Right cardiac atrium (tissue), 5 donors: ENCODE measurements around the gene CTNND2. TPM values are rescaled to one million over a fixed set of nuclear protein-coding genes. Genes with fewer than 3 reads are reported as not detected.
A peak's percentile ranks its signal among the peaks of the same experiment; 100 is the strongest.

Source experiments
- ATAC-seq, 2 donors: fragments of 200-7000 bp; cut with Tn5 transposase; one replicate each; pipeline versions ENCODE4 v1.8.0 to v1.9.1; 2020; ENCODE audit warnings: moderate library complexity in 2 of 2, mild to moderate bottlenecking in 1 of 2
- DNase-seq, 3 donors: peaks; one replicate each; pipeline ENCODE4 v3.0.0-alpha.2; 2020
- H3K27ac ChIP-seq: one replicate; pipeline ENCODE4 v1.5.1; 2013; ENCODE audit warnings: mild to moderate bottlenecking, low read length, control low read depth, moderate library complexity
- H3K27me3 ChIP-seq: one replicate; pipeline ENCODE4 v1.6.1; 2013; ENCODE audit not compliant: control insufficient read depth, insufficient read depth
- H3K4me1 ChIP-seq: one replicate; pipeline ENCODE4 v1.6.1; 2013; ENCODE audit warnings: low read length; ENCODE audit not compliant: control insufficient read depth, insufficient read depth
- H3K4me3 ChIP-seq: one replicate; pipeline ENCODE4 v1.5.1; 2013; ENCODE audit warnings: low read length, control low read depth
- H3K9me3 ChIP-seq: one replicate; pipeline ENCODE4 v1.6.1; 2013; ENCODE audit warnings: low read length; ENCODE audit not compliant: control insufficient read depth
- WGBS: extraction: QIAGEN DNeasy Blood & Tissue Kit; methylation state at CpG from one replicate; pipeline ENCODE4 v1.1.7; 2013; 5-methylcytosine and 5-hydroxymethylcytosine counted together
- intact Hi-C, 4 donors: fragments of 100-400 bp; cut with DNase I; formaldehyde crosslinking; loops; one replicate each; pipeline versions ENCODE4 v1.11.0 to v1.14.0; 2022 to 2023
- polyA plus RNA-seq: library from polyadenylated mRNA; stranded (reverse); fragments of 200-250 nt; gene quantifications from one replicate; pipeline ENCODE4 v1.2.3, GENCODE V29; 2013
- total RNA-seq, 4 donors: library from RNA; stranded (reverse); fragmentation: NEBNext Ultra II Directional; extraction: Animal tissue kit (Norgen Biotek cat#: 25700); gene quantifications; one replicate each; pipeline ENCODE4 v1.2.1, GENCODE V29; 2021
- donor health status: healthy with polysubstance abuse.
- donor health status: DM: no; HTN: yes; CAD: no.
- donor health status: DM: no; HTN: no; CAD: no.
- donor health status: DM: no; HTN: yes; CAD: no; lungs with severe emphysema.
- donor health status: DM: yes; HTN: yes; CAD: no.

The CTNND2 gene
- total and polyA plus RNA-seq, 5 donors: 2.6 to 14.0 (median 4.8) TPM

GRCh38 chr5:11164531-11165294, 739.5 kb downstream of the CTNND2 start:
- WGBS: 75% methylated on average over 6 of the region's 6 CpGs
- Histone ChIP-seq H3K27ac (no peak overlapping the region), H3K9me3 (no peaks in the 10 kb centered on the region), H3K4me3 (no peak overlapping the region), H3K4me1 (no peaks in the 10 kb centered on the region), H3K27me3 (no peaks in the 10 kb centered on the region)
- ATAC-seq (no peak), DNase-seq (no peak)
- intact Hi-C loops: no loop called here

- intact Hi-C loops: no loop called here
- H3K27ac ChIP-seq: no peak overlapping the region
- no peaks in the 10 kb centered on the region for H3K4me1 ChIP-seq
- ATAC-seq (no peak), DNase-seq (no peak)
- 84% methylated on average over 3 of the region's 3 CpGs for WGBS
- H3K27me3 ChIP-seq: no peaks in the 10 kb centered on the region
- H3K9me3 ChIP-seq: peaks cover 2% of the 10 kb centered on the region
- H3K4me3 ChIP-seq: no peak overlapping the region
These were observed 747.1 kb downstream of the CTNND2 start for GRCh38 chr5:11157132-11157531.

GRCh38 chr5:11153670-11154382, 750.4 kb downstream of the CTNND2 start:
- H3K4me3 ChIP-seq: no peak overlapping the region
- WGBS: 38% methylated on average over 12 of the region's 12 CpGs
- peak overlapping the region; percentile 25 for H3K27ac ChIP-seq
- ATAC-seq (peak; percentile 43 to 72), DNase-seq (no peak)
- intact Hi-C loops: no loop called here
- H3K27me3 ChIP-seq: no peaks in the 10 kb centered on the region
- peaks cover 4% of the 10 kb centered on the region for H3K9me3 ChIP-seq
- no peaks in the 10 kb centered on the region for H3K4me1 ChIP-seq

- no peaks in the 10 kb centered on the region for H3K27me3 ChIP-seq
- 85% methylated on average over 8 of the region's 8 CpGs for WGBS
- H3K4me3 ChIP-seq: no peak overlapping the region
- DNase-seq (no peak), ATAC-seq (no peak)
- no peaks in the 10 kb centered on the region for H3K4me1 ChIP-seq
- H3K27ac ChIP-seq: no peak overlapping the region
- intact Hi-C loops: no loop called here
- H3K9me3 ChIP-seq: peaks cover 2% of the 10 kb centered on the region
These were observed 751.9 kb downstream of the CTNND2 start for GRCh38 chr5:11152368-11152767.

GRCh38 chr5:11150976-11151375, 753.3 kb downstream of the CTNND2 start:
- WGBS: 81% methylated on average over 5 of the region's 5 CpGs
- no peak overlapping the region for H3K4me3 ChIP-seq
- no peak overlapping the region for H3K27ac ChIP-seq
- intact Hi-C loops: no loop called here
- DNase-seq (no peak), ATAC-seq (no peak)
- no peaks in the 10 kb centered on the region for H3K4me1 ChIP-seq
- no peaks in the 10 kb centered on the region for H3K27me3 ChIP-seq
- peaks cover 2% of the 10 kb centered on the region for H3K9me3 ChIP-seq

GRCh38 chr5:11148810-11149539, 755.3 kb downstream of the CTNND2 start:
- peaks cover 2% of the 10 kb centered on the region for H3K9me3 ChIP-seq
- no peaks in the 10 kb centered on the region for H3K27me3 ChIP-seq
- intact Hi-C loops: no loop called here
- no peak for DNase-seq
- H3K27ac ChIP-seq: no peak overlapping the region
- H3K4me1 ChIP-seq: no peaks in the 10 kb centered on the region
- no peak overlapping the region for H3K4me3 ChIP-seq
- ATAC-seq: no peak
- WGBS: 78% methylated on average over 14 of the region's 14 CpGs

GRCh38 chr5:11146171-11146570, 758.1 kb downstream of the CTNND2 start:
- 52% methylated on average over 4 of the region's 4 CpGs for WGBS

GRCh38 chr5:11143456-11144267, 760.6 kb downstream of the CTNND2 start:
- no peaks in the 10 kb centered on the region for H3K4me1 ChIP-seq
- DNase-seq (no peak), ATAC-seq (no peak)
- intact Hi-C loops: no loop called here
- WGBS: 42% methylated on average over 3 of the region's 3 CpGs
- no peak overlapping the region for H3K27ac ChIP-seq
- H3K27me3 ChIP-seq: no peaks in the 10 kb centered on the region
- no peaks in the 10 kb centered on the region for H3K9me3 ChIP-seq
- no peak overlapping the region for H3K4me3 ChIP-seq

More at GRCh38 chr5:11146171-11146570, 758.1 kb downstream of the CTNND2 start:
- DNase-seq (no peak), ATAC-seq (no peak)
- Histone ChIP-seq H3K27me3 (no peaks in the 10 kb centered on the region), H3K9me3 (peaks cover 2% of the 10 kb centered on the region), H3K4me1 (no peaks in the 10 kb centered on the region), H3K27ac (no peak overlapping the region), H3K4me3 (no peak overlapping the region)
- intact Hi-C loops: no loop called here

- intact Hi-C loops: no loop called here
- no peaks in the 10 kb centered on the region for H3K27me3 ChIP-seq
- WGBS: 43% methylated on average over 9 of the region's 9 CpGs
- H3K4me3 ChIP-seq: no peak overlapping the region
- DNase-seq (no peak), ATAC-seq (no peak)
- H3K4me1 ChIP-seq: no peaks in the 10 kb centered on the region
- H3K9me3 ChIP-seq: peaks cover 2% of the 10 kb centered on the region
- no peak overlapping the region for H3K27ac ChIP-seq
These were observed 764.9 kb downstream of the CTNND2 start for GRCh38 chr5:11139217-11139865.

GRCh38 chr5:11130131-11130530, 774.1 kb downstream of the CTNND2 start:
- H3K4me3 ChIP-seq: no peak overlapping the region
- H3K4me1 ChIP-seq: no peaks in the 10 kb centered on the region
- DNase-seq: no peak
- intact Hi-C loops: no loop called here
- H3K27ac ChIP-seq: no peak overlapping the region
- 89% methylated on average over 10 of the region's 10 CpGs for WGBS
- H3K27me3 ChIP-seq: no peaks in the 10 kb centered on the region
- no peaks in the 10 kb centered on the region for H3K9me3 ChIP-seq
- ATAC-seq: no peak
